Keratinocyte (primary cell): ENCODE results near the gene EPHB6. TPM values are rescaled to one million over a fixed set of nuclear protein-coding genes. Genes with fewer than 3 reads are reported as not detected.

Source experiments
- DNase-seq: peaks from one replicate; pipeline ENCODE4 v3.0.0-alpha.2; 2011; ENCODE audit warnings: low read depth, missing footprints, low spot score
- FAIRE-seq: peaks from 2 replicates; lab custom pipeline; 2011; peaks lifted over from hg19 to GRCh38; lab: Jason Lieb, UNC
- H2AFZ ChIP-seq: 2 replicates; pipeline ENCODE4 v1.6.0; 2012; ENCODE audit warnings: low read length, control low read depth, inconsistent platforms; ENCODE audit not compliant: control insufficient read depth
- H3K27ac ChIP-seq: 2 replicates; pipeline ENCODE4 v1.5.1; 2011; ENCODE audit warnings: low read length; ENCODE audit not compliant: control insufficient read depth, insufficient read depth
- H3K27me3 ChIP-seq: 3 replicates; pipeline ENCODE4 v1.6.0; 2011; ENCODE audit warnings: low read length; ENCODE audit not compliant: control insufficient read depth, insufficient read depth; ENCODE audit errors: extremely low read depth
- H3K36me3 ChIP-seq, 2 experiments: 2 replicates in 1 of 2; 3 replicates in 1 of 2; pipeline ENCODE4 v1.5.1; 2011; ENCODE audit warnings: low read length in 2 of 2, mild to moderate bottlenecking in 1 of 2; ENCODE audit not compliant: control insufficient read depth in 2 of 2, insufficient read depth in 2 of 2; ENCODE audit errors: extremely low read depth in 1 of 2
- H3K4me1 ChIP-seq: 3 replicates; pipeline ENCODE4 v1.5.1; 2011; ENCODE audit warnings: low read length; ENCODE audit not compliant: control insufficient read depth, insufficient read depth; ENCODE audit errors: extremely low read depth
- H3K4me2 ChIP-seq: 3 replicates; pipeline ENCODE4 v1.6.0; 2011; ENCODE audit warnings: low read depth, low read length; ENCODE audit not compliant: control insufficient read depth, insufficient read depth; ENCODE audit errors: extremely low read depth
- H3K4me3 ChIP-seq, 3 experiments: fragments of 200-600 bp in 1 of 3; sonication (generic) in 1 of 3; 2 replicates in 2 of 3; 3 replicates in 1 of 3; pipeline ENCODE4 v1.5.1; 2011 to 2016; ENCODE audit warnings: low read length in 3 of 3, mild to moderate bottlenecking in 3 of 3, control low read depth in 2 of 3, inconsistent platforms in 1 of 3, low read depth in 1 of 3, mixed read lengths in 1 of 3, mixed run types in 1 of 3, moderate library complexity in 1 of 3; ENCODE audit not compliant: control insufficient read depth in 2 of 3, insufficient read depth in 2 of 3; ENCODE audit errors: extremely low read depth in 1 of 3
- H3K79me2 ChIP-seq: 2 replicates; pipeline ENCODE4 v1.6.0; 2012; ENCODE audit warnings: low read length; ENCODE audit not compliant: control insufficient read depth, insufficient read depth
- H3K9ac ChIP-seq: 3 replicates; pipeline ENCODE4 v1.6.0; 2011; ENCODE audit warnings: low read length; ENCODE audit not compliant: control insufficient read depth, insufficient read depth; ENCODE audit errors: extremely low read depth
- H3K9me1 ChIP-seq: 3 replicates; pipeline ENCODE4 v1.6.0; 2011; ENCODE audit warnings: low read length; ENCODE audit not compliant: control insufficient read depth, insufficient read depth; ENCODE audit errors: extremely low read depth
- H3K9me3 ChIP-seq: 2 replicates; pipeline ENCODE4 v1.5.1; 2012; ENCODE audit warnings: low read depth, low read length; ENCODE audit not compliant: control insufficient read depth
- H4K20me1 ChIP-seq: 3 replicates; pipeline ENCODE4 v1.6.0; 2011; ENCODE audit warnings: low read length; ENCODE audit not compliant: control insufficient read depth, insufficient read depth; ENCODE audit errors: extremely low read depth
- CTCF ChIP-seq, 3 experiments: IDR thresholded peaks in 1 of 3; conservative IDR thresholded peaks in 1 of 3; optimal IDR thresholded peaks in 1 of 3; 2 replicates in 2 of 3; 3 replicates in 1 of 3; pipeline versions ENCODE3 to v1.5.1; 2011; ENCODE audit warnings: low read length in 3 of 3, mild to moderate bottlenecking in 3 of 3, moderate library complexity in 2 of 3, control low read depth in 1 of 3, inconsistent platforms in 1 of 3; ENCODE audit not compliant: insufficient read depth in 2 of 3; ENCODE audit errors: extremely low read depth in 1 of 3
- EZH2 ChIP-seq: IDR thresholded peaks from one replicate; pipeline ENCODE4 v1.6.1; 2012; ENCODE audit warnings: inconsistent platforms, mild to moderate bottlenecking, low read length, moderate library complexity
- dilution Hi-C: fragments of 300-500 bp; cut with MboI; formaldehyde crosslinking; loops from one replicate; pipeline ENCODE4 v1.7.0; 2020; ENCODE audit warnings: low sequenced_read_pairs; ENCODE audit not compliant: extremely low pct_ligation_motif_present
- polyA plus RNA-seq, 5 experiments: library from polyadenylated mRNA; depleted of rRNA in 3 of 5; stranded (reverse) in 3 of 5; stranded (forward) in 1 of 5; unstranded in 1 of 5; fragments of >200 nt; gene quantifications; 1 replicate in 1 of 5; 2 replicates in 3 of 5; 3 replicates in 1 of 5; pipeline versions ENCODE4 v1.2.1 to v1.2.3, GENCODE V29; 2011 to 2012; ENCODE audit warnings: missing spikeins in 2 of 5, low read depth in 1 of 5, low replicate concordance in 1 of 5

EPHB6 gene
- polyA plus RNA-seq, 1 donor (not counting 4 experiments of a cell fraction or from before 2014, with no cell fraction given) = 1.9 TPM

- no peaks in the 10 kb centered on the region for H3K27me3 ChIP-seq
- no peaks in the 10 kb centered on the region for H3K79me2 ChIP-seq
- H3K4me1 ChIP-seq = no peaks in the 10 kb centered on the region
- H3K9me3 ChIP-seq = no peaks in the 10 kb centered on the region
- no peak overlapping the region for H3K4me3 ChIP-seq
- dilution Hi-C loops = no loop called here
- no peak for TF ChIP-seq CTCF (optimal IDR thresholded peaks at IDR 0.05 in 1 of 3, IDR thresholded peaks at IDR 0.05 in 1 of 3, conservative IDR thresholded peaks at IDR 0.05 in 1 of 3; ENCODE audit: extremely low read depth in 1 of 3, insufficient read depth in 2 of 3, low read length in 3 of 3)
- no peaks in the 10 kb centered on the region for H4K20me1 ChIP-seq
- no peak overlapping the region for H3K9ac ChIP-seq
- no peak overlapping the region for H3K4me2 ChIP-seq
- DNase-seq (no peak), FAIRE-seq (no peak)
- H3K9me1 ChIP-seq = no peaks in the 10 kb centered on the region
- no peak overlapping the region for H2AFZ ChIP-seq
- H3K36me3 ChIP-seq = no peaks in the 10 kb centered on the region
- H3K27ac ChIP-seq = no peak overlapping the region
Observed at GRCh38 chr7:142915315-142915714, 60.4 kb downstream of the EPHB6 start.

- no peaks in the 10 kb centered on the region for H3K4me1 ChIP-seq
- no peaks in the 10 kb centered on the region for H3K27me3 ChIP-seq
- no peaks in the 10 kb centered on the region for H3K79me2 ChIP-seq
- H3K9me1 ChIP-seq = no peaks in the 10 kb centered on the region
- no peak overlapping the region for H3K27ac ChIP-seq
- H3K9ac ChIP-seq = no peak overlapping the region
- no peak for TF ChIP-seq EZH2
- TF ChIP-seq CTCF (optimal IDR thresholded peaks at IDR 0.05 in 1 of 3, IDR thresholded peaks at IDR 0.05 in 1 of 3, conservative IDR thresholded peaks at IDR 0.05 in 1 of 3; ENCODE audit: extremely low read depth in 1 of 3, insufficient read depth in 2 of 3, low read length in 3 of 3) = no peak
- no peaks in the 10 kb centered on the region for H3K36me3 ChIP-seq
- FAIRE-seq (no peak), DNase-seq (no peak)
- dilution Hi-C loops = no loop called here
- H3K9me3 ChIP-seq = no peaks in the 10 kb centered on the region
- no peak overlapping the region for H3K4me2 ChIP-seq
- no peaks in the 10 kb centered on the region for H4K20me1 ChIP-seq
- H2AFZ ChIP-seq = no peak overlapping the region
- no peak overlapping the region for H3K4me3 ChIP-seq
Observed at GRCh38 chr7:142916508-142916907, 61.6 kb downstream of the EPHB6 start.
